K562 (cell line): ENCODE results near the gene CHST2. TPM values are rescaled to one million over a fixed set of nuclear protein-coding genes. Genes with fewer than 3 reads are reported as not detected.

ENCODE experiments used
- ADNP ChIP-seq: fragments of 200-800 bp; sonication (Bioruptor generic); IDR thresholded peaks from 2 replicates; pipeline ENCODE4 v1.6.1; 2016; ENCODE audit warnings: missing genetic modification characterization, missing compliant biosample characterization
- CBFA2T3 ChIP-seq: fragments of 450-650 bp; IDR thresholded peaks from 2 replicates; pipeline ENCODE4 v1.6.1; 2017
- CBX1 ChIP-seq: sonication (generic); IDR thresholded peaks from 2 replicates; pipeline ENCODE4 v1.6.1; 2016; ENCODE audit warnings: antibody characterized with exemption, low read depth, mild to moderate bottlenecking
- KAT2B ChIP-seq: IDR thresholded peaks from one replicate; pipeline ENCODE4 v1.6.1; 2012; ENCODE audit warnings: low read depth, mild to moderate bottlenecking, control low read depth, inconsistent platforms, low read length, moderate library complexity
- KLF16 ChIP-seq: IDR thresholded peaks from 2 replicates; pipeline ENCODE4 v1.6.1; 2016; ENCODE audit warnings: antibody characterized with exemption
- MTA1 ChIP-seq: fragments of 450-650 bp; IDR thresholded peaks from 2 replicates; pipeline ENCODE4 v1.6.1; 2017; ENCODE audit warnings: borderline replicate concordance
- NONO ChIP-seq, 2 experiments: fragments of 200-400 bp in 1 of 2; fragments of 450-650 bp in 1 of 2; formaldehyde crosslinking in 1 of 2; IDR thresholded peaks; 2 replicates each; pipeline ENCODE4 v1.6.1; 2017; ENCODE audit warnings: low read depth in 2 of 2, mild to moderate bottlenecking in 2 of 2, moderate library complexity in 2 of 2, low read length in 1 of 2
- ZNF146 ChIP-seq: IDR thresholded peaks from one replicate; pipeline ENCODE4 v1.6.1; 2018; ENCODE audit warnings: missing compliant biosample characterization; ENCODE audit not compliant: unreplicated experiment
- polyA plus RNA-seq, 8 experiments: library from polyadenylated mRNA; depleted of rRNA in 4 of 8; stranded (reverse) in 5 of 8; unstranded in 3 of 8; fragments of >200 nt; fragmentation: Nextera tagmentation in 2 of 8; fragmentation: Illumina TruSeq in 1 of 8; extraction: Ambion mirVana in 2 of 8; extraction: Trizol in 1 of 8; gene quantifications; 2 replicates each; pipeline versions ENCODE4 v1.2.1 to v1.2.3, GENCODE V29; 2011 to 2014; ENCODE audit warnings: inconsistent platforms in 1 of 8, missing spikeins in 1 of 8
- total RNA-seq, 7 experiments: library from RNA; depleted of rRNA in 6 of 7; stranded (reverse); fragments of >200 nt in 6 of 7; fragmentation: Illumina TruSeq in 2 of 7; extraction: Trizol in 2 of 7; gene quantifications; 2 replicates each; pipeline versions ENCODE4 v1.2.1 to v1.2.3, GENCODE V29; 2011 to 2021; ENCODE audit warnings: low replicate concordance in 1 of 7
- TF ChIP-seq, protein P1 (sequence below): fragments of 450-650 bp; IDR thresholded peaks from 2 replicates; pipeline ENCODE4 v1.6.1; 2016; ENCODE audit warnings: mild to moderate bottlenecking, moderate library complexity
- TF ChIP-seq, protein P2 (sequence below): fragments of 200-800 bp; sonication (Bioruptor generic); IDR thresholded peaks from 2 replicates; pipeline ENCODE4 v1.6.1; 2017; ENCODE audit warnings: missing genetic modification characterization, missing compliant biosample characterization
- TF ChIP-seq, protein P3 (sequence below): fragments of 450-650 bp; conservative IDR thresholded peaks from 2 replicates; pipeline ENCODE4 v1.6.1; 2016; ENCODE audit warnings: missing genetic modification characterization, low read depth, mild to moderate bottlenecking, missing compliant biosample characterization, moderate library complexity

The CHST2 gene
- total and polyA plus RNA-seq, 9 of the 15 experiments (the other 6 are each of a cell fraction or from before 2014, with no cell fraction given): 3.4 to 60.3 (median 13.9) TPM

DNA sequence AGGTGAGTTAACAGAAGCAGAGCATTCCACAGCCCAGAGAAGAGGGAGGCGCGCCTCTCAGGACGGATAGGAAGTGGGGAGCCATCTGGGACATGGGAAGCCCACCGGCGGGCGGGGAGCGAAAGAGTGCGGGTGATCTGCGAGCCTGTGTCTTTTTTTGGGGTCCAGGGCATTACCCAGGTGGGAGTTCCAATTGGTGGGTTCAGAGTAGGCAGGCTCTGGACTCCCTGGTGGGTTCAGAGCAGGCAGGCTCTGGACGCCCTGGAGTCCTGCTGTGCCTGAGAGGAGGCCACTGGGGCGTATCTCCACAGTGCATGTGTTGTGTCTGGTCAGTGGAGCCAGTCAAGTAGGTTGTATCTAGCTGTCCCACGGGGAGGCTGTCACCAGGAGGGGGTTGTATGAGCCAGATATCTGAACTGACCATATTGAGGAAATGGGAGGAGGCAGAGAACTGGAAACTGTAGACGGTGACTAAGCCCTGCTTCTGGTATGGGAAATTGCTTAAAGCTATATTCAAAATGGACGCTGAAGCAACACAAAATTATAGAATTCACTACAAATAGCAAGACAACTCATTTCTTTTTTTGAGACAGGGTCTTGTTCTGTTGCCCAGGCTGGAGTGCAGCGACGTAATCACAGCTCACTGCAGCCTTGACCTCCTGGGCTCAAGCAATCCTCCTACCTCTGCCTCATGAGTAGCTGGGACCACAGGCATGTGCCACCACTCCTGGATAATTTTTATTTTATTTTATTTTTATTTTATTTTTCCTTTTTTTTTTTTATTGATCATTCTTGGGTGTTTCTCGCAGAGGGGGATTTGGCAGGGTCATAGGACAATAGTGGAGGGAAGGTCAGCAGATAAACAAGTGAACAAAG is 34.5 kb upstream of the CHST2 start (continued):
- TF ChIP-seq, protein P1, sequence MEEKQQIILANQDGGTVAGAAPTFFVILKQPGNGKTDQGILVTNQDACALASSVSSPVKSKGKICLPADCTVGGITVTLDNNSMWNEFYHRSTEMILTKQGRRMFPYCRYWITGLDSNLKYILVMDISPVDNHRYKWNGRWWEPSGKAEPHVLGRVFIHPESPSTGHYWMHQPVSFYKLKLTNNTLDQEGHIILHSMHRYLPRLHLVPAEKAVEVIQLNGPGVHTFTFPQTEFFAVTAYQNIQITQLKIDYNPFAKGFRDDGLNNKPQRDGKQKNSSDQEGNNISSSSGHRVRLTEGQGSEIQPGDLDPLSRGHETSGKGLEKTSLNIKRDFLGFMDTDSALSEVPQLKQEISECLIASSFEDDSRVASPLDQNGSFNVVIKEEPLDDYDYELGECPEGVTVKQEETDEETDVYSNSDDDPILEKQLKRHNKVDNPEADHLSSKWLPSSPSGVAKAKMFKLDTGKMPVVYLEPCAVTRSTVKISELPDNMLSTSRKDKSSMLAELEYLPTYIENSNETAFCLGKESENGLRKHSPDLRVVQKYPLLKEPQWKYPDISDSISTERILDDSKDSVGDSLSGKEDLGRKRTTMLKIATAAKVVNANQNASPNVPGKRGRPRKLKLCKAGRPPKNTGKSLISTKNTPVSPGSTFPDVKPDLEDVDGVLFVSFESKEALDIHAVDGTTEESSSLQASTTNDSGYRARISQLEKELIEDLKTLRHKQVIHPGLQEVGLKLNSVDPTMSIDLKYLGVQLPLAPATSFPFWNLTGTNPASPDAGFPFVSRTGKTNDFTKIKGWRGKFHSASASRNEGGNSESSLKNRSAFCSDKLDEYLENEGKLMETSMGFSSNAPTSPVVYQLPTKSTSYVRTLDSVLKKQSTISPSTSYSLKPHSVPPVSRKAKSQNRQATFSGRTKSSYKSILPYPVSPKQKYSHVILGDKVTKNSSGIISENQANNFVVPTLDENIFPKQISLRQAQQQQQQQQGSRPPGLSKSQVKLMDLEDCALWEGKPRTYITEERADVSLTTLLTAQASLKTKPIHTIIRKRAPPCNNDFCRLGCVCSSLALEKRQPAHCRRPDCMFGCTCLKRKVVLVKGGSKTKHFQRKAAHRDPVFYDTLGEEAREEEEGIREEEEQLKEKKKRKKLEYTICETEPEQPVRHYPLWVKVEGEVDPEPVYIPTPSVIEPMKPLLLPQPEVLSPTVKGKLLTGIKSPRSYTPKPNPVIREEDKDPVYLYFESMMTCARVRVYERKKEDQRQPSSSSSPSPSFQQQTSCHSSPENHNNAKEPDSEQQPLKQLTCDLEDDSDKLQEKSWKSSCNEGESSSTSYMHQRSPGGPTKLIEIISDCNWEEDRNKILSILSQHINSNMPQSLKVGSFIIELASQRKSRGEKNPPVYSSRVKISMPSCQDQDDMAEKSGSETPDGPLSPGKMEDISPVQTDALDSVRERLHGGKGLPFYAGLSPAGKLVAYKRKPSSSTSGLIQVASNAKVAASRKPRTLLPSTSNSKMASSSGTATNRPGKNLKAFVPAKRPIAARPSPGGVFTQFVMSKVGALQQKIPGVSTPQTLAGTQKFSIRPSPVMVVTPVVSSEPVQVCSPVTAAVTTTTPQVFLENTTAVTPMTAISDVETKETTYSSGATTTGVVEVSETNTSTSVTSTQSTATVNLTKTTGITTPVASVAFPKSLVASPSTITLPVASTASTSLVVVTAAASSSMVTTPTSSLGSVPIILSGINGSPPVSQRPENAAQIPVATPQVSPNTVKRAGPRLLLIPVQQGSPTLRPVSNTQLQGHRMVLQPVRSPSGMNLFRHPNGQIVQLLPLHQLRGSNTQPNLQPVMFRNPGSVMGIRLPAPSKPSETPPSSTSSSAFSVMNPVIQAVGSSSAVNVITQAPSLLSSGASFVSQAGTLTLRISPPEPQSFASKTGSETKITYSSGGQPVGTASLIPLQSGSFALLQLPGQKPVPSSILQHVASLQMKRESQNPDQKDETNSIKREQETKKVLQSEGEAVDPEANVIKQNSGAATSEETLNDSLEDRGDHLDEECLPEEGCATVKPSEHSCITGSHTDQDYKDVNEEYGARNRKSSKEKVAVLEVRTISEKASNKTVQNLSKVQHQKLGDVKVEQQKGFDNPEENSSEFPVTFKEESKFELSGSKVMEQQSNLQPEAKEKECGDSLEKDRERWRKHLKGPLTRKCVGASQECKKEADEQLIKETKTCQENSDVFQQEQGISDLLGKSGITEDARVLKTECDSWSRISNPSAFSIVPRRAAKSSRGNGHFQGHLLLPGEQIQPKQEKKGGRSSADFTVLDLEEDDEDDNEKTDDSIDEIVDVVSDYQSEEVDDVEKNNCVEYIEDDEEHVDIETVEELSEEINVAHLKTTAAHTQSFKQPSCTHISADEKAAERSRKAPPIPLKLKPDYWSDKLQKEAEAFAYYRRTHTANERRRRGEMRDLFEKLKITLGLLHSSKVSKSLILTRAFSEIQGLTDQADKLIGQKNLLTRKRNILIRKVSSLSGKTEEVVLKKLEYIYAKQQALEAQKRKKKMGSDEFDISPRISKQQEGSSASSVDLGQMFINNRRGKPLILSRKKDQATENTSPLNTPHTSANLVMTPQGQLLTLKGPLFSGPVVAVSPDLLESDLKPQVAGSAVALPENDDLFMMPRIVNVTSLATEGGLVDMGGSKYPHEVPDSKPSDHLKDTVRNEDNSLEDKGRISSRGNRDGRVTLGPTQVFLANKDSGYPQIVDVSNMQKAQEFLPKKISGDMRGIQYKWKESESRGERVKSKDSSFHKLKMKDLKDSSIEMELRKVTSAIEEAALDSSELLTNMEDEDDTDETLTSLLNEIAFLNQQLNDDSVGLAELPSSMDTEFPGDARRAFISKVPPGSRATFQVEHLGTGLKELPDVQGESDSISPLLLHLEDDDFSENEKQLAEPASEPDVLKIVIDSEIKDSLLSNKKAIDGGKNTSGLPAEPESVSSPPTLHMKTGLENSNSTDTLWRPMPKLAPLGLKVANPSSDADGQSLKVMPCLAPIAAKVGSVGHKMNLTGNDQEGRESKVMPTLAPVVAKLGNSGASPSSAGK: peak; percentile 80
- TF ChIP-seq KAT2B: no peak
- TF ChIP-seq, protein P2, sequence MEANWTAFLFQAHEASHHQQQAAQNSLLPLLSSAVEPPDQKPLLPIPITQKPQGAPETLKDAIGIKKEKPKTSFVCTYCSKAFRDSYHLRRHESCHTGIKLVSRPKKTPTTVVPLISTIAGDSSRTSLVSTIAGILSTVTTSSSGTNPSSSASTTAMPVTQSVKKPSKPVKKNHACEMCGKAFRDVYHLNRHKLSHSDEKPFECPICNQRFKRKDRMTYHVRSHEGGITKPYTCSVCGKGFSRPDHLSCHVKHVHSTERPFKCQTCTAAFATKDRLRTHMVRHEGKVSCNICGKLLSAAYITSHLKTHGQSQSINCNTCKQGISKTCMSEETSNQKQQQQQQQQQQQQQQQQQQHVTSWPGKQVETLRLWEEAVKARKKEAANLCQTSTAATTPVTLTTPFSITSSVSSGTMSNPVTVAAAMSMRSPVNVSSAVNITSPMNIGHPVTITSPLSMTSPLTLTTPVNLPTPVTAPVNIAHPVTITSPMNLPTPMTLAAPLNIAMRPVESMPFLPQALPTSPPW (CRISPR knock-in tag): peak; percentile 84
- peak; percentile 99 for TF ChIP-seq KLF16
- peak; percentile 59; the same call in 1 of the 2 replicates for TF ChIP-seq ADNP (tag)
- peak; percentile 46; the same call in 1 of the 2 replicates for TF ChIP-seq CBX1
- TF ChIP-seq MTA1: peak; percentile 65; the same call in 1 of the 2 replicates
- TF ChIP-seq, protein P3, sequence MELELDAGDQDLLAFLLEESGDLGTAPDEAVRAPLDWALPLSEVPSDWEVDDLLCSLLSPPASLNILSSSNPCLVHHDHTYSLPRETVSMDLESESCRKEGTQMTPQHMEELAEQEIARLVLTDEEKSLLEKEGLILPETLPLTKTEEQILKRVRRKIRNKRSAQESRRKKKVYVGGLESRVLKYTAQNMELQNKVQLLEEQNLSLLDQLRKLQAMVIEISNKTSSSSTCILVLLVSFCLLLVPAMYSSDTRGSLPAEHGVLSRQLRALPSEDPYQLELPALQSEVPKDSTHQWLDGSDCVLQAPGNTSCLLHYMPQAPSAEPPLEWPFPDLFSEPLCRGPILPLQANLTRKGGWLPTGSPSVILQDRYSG (tag): peak; percentile 84
- peak; percentile 100 for TF ChIP-seq CBFA2T3
- peak in 1 of 2 experiments; percentile 89; a peak in 1 of 4 replicates for TF ChIP-seq NONO (IDR thresholded peaks at IDR 0.05; ENCODE audit: low read depth in 2 of 2, low read length in 1 of 2)
- TF ChIP-seq ZNF146 (CRISPR knock-in tag): no peak
